ENCODE results near the gene DLG2.
A peak's percentile ranks its signal among the peaks of the same experiment; 100 is the strongest.
"Not testable (repeated sequence)": the region's sequence is repeated elsewhere in the genome, so short reads cannot be mapped to it uniquely, and the experiment has no call there.

Gene DLG2

GRCh38 chr11:83608571-83608970 lies 2018.6 kb downstream of the DLG2 start:
- H3K4me3 ChIP-seq (replicated peaks in 1 of 2; ENCODE audit: low read depth in 2 of 2, low read length in 2 of 2): no peak overlapping the region
- TF ChIP-seq, protein P1, sequence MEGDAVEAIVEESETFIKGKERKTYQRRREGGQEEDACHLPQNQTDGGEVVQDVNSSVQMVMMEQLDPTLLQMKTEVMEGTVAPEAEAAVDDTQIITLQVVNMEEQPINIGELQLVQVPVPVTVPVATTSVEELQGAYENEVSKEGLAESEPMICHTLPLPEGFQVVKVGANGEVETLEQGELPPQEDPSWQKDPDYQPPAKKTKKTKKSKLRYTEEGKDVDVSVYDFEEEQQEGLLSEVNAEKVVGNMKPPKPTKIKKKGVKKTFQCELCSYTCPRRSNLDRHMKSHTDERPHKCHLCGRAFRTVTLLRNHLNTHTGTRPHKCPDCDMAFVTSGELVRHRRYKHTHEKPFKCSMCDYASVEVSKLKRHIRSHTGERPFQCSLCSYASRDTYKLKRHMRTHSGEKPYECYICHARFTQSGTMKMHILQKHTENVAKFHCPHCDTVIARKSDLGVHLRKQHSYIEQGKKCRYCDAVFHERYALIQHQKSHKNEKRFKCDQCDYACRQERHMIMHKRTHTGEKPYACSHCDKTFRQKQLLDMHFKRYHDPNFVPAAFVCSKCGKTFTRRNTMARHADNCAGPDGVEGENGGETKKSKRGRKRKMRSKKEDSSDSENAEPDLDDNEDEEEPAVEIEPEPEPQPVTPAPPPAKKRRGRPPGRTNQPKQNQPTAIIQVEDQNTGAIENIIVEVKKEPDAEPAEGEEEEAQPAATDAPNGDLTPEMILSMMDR (IDR thresholded peaks at IDR 0.05; ENCODE audit: low read depth, low read length): no peak
- no peak for DNase-seq (ENCODE audit: low read depth in 2 of 2)

DNA sequence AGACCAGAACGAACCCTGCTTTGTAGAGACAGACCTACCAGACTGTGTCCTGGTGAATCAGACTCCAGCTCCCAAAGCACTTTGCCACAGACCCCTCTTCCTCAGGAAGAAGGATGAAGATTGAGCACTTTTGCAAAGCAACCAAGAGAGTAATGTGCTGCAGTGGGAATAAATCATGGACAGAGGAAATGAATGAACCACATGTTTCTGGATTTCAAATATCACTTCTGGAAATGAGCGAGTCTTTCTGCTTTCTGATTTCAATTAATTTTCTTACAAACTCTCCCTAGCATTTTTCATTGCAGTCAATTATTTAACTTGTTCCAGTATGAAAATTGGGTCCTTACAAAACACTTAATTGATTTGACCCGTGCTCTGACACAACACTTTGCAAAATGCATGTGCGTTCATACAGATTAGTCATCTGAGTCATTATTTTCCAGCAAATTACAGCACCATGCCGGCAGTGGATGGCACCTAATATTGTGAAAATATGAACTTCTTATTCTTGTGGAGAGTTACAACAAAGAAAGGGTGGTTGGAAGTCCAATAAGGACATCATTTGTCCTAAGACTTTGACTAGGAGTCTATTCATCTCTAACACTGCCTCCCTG lies 2025.1 kb downstream of the DLG2 start:
- DNase-seq (ENCODE audit: low read depth in 2 of 2): no peak
- TF ChIP-seq, protein P1 (IDR thresholded peaks at IDR 0.05; ENCODE audit: low read depth, low read length): no peak
- no peak overlapping the region for H3K4me3 ChIP-seq (replicated peaks in 1 of 2; ENCODE audit: low read depth in 2 of 2, low read length in 2 of 2)

DNA sequence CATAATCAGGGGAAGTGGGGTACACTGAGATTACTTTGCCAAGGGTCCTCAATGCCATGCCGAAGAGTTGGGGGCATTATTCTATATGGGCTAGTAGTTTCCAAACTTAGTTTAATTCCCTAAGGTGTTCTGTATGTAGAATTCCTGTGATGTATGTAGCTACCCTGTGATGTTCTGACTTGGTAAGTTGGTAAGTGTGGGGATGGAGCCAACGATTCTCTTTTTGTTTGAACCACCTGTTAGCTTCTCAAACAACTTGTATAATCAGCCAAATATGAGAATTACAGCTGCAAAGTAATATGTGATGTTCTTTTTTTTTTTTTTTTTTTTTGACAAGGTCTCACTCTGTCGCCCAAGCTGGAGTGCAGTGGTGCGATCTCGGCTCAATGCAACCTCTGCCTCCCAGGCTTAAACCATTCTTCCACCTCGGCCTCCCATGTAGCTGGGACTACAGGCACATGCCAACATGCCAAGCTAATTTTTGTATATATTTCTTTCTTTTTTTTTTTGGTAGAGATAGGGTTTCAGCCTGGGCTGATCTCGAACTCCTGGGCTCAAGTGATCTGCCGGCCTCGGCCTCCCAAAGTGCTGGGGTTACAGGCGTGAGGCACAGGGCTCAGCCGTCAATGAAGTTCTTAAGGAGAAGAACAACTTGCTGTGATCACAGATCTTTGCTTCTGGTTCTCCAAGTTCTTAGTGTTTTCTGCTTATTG lies 2025.8 kb downstream of the DLG2 start:
- DNase-seq (ENCODE audit: low read depth in 2 of 2): no peak
- TF ChIP-seq, protein P1 (IDR thresholded peaks at IDR 0.05; ENCODE audit: low read depth, low read length): no peak
- no peak overlapping the region for H3K4me3 ChIP-seq (replicated peaks in 1 of 2; ENCODE audit: low read depth in 2 of 2, low read length in 2 of 2)

GRCh38 chr11:83600661-83601060 lies 2026.5 kb downstream of the DLG2 start:
- DNase-seq (ENCODE audit: low read depth in 2 of 2): no peak
- no peak overlapping the region for H3K4me3 ChIP-seq (replicated peaks in 1 of 2; ENCODE audit: low read depth in 2 of 2, low read length in 2 of 2)
- TF ChIP-seq, protein P1 (IDR thresholded peaks at IDR 0.05; ENCODE audit: low read depth, low read length): no peak

DNA sequence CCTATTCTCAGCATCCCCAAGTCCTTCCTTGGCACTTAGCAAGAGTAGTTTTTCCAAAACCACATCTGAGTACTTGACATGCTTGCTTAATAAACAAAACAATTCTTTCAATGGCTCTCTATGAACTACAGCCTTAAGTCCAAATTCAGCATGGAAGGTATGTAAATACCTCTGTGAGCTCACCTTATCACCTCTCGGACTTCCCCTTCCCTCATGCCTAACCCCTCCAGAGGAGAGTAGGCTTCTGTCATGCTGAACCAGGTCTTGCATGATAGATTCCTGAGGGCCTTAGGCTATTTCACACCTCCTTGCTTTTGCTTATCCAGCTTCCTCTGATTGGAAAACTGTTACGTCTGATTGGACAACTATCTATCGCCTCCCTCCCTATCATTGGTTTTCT lies 2028.1 kb downstream of the DLG2 start:
- TF ChIP-seq, protein P1 (IDR thresholded peaks at IDR 0.05; ENCODE audit: low read depth, low read length): no peak
- no peak for DNase-seq (ENCODE audit: low read depth in 2 of 2)

GRCh38 chr11:83587797-83588196 lies 2039.3 kb downstream of the DLG2 start:
- H3K4me3 ChIP-seq (replicated peaks in 1 of 2; ENCODE audit: low read depth in 2 of 2, low read length in 2 of 2); DNase-seq (ENCODE audit: low read depth in 2 of 2): not testable (repeated sequence)

More for the DNA sequence above, 2028.1 kb downstream of the DLG2 start:
- no peak overlapping the region for H3K4me3 ChIP-seq (replicated peaks in 1 of 2; ENCODE audit: low read depth in 2 of 2, low read length in 2 of 2)

GRCh38 chr11:83583757-83584366 lies 2043.3 kb downstream of the DLG2 start:
- TF ChIP-seq, protein P1 (IDR thresholded peaks at IDR 0.05; ENCODE audit: low read depth, low read length): no peak
- DNase-seq (ENCODE audit: low read depth in 2 of 2): peak; percentile 2 to 76
- no peak overlapping the region for H3K4me3 ChIP-seq (replicated peaks in 1 of 2; ENCODE audit: low read depth in 2 of 2, low read length in 2 of 2)
